ENCODE data around the gene LCP2. TPM values are rescaled to one million over a fixed set of nuclear protein-coding genes. Genes with fewer than 3 reads are reported as not detected.

LCP2 gene
- total RNA-seq, 4 donors from 2014 or later = 1.9 to 3.2 (median 2.3) TPM

- TF ChIP-seq, protein P1, sequence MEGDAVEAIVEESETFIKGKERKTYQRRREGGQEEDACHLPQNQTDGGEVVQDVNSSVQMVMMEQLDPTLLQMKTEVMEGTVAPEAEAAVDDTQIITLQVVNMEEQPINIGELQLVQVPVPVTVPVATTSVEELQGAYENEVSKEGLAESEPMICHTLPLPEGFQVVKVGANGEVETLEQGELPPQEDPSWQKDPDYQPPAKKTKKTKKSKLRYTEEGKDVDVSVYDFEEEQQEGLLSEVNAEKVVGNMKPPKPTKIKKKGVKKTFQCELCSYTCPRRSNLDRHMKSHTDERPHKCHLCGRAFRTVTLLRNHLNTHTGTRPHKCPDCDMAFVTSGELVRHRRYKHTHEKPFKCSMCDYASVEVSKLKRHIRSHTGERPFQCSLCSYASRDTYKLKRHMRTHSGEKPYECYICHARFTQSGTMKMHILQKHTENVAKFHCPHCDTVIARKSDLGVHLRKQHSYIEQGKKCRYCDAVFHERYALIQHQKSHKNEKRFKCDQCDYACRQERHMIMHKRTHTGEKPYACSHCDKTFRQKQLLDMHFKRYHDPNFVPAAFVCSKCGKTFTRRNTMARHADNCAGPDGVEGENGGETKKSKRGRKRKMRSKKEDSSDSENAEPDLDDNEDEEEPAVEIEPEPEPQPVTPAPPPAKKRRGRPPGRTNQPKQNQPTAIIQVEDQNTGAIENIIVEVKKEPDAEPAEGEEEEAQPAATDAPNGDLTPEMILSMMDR (IDR thresholded peaks at IDR 0.05 in 4 of 5, conservative IDR thresholded peaks at IDR 0.05 in 1 of 5) = no peak
- TF ChIP-seq POLR2A (IDR thresholded peaks at IDR 0.05) = no peak
- no peaks in the 10 kb centered on the region for H3K9me3 ChIP-seq
- peaks cover 0 to 3% of the 10 kb centered on the region in 2 donors for H3K4me1 ChIP-seq
- no peak overlapping the region for H3K27ac ChIP-seq
- no peak for ATAC-seq
- intact Hi-C loops (cut with DNase I; ENCODE audit: low total_unique reads) (no loop called here), in situ Hi-C loops (cut with MboI; ENCODE audit: low sequenced_read_pairs in 4 of 4) (no loop called here)
- DNase-seq = no peak
- no peaks in the 10 kb centered on the region for H3K36me3 ChIP-seq
- H3K4me3 ChIP-seq = no peak overlapping the region
- H3K27me3 ChIP-seq = no peaks in the 10 kb centered on the region
Observed at GRCh38 chr5:170327829-170328228, 30.3 kb upstream of the LCP2 start.

DNA sequence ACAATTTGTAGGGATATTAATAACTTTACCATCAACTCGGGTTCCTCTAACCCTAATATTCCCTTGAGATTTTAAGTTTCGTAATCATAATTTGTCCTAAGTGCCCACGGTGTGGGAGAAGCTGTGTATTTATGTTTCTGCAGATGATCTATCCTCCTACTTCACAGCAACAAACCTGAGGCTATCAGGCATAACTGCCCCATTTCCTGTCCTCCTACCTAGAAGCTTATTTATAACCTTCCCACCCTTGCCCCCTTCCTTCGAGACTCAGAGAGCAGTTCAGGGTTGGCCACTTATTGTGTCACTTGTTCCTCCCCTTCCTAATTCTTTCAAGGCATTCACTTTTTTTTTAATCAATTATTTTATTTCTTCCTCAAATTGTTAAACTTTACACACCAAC is 29.6 kb upstream of the LCP2 start:
- ATAC-seq = no peak
- DNase-seq = no peak
- intact Hi-C loops (cut with DNase I; ENCODE audit: low total_unique reads) (no loop called here), in situ Hi-C loops (cut with MboI; ENCODE audit: low sequenced_read_pairs in 4 of 4) (no loop called here)
- Histone ChIP-seq H3K36me3 (no peaks in the 10 kb centered on the region), H3K4me3 (no peak overlapping the region), H3K27me3 (no peaks in the 10 kb centered on the region), H3K27ac (no peak overlapping the region), H3K9me3 (no peaks in the 10 kb centered on the region), H3K4me1 (peaks cover 0 to 3% of the 10 kb centered on the region in 2 donors)
- TF ChIP-seq POLR2A (IDR thresholded peaks at IDR 0.05) = no peak
- TF ChIP-seq, protein P1 (IDR thresholded peaks at IDR 0.05 in 4 of 5, conservative IDR thresholded peaks at IDR 0.05 in 1 of 5) = no peak

GRCh38 chr5:170319301-170319700 is 21.7 kb upstream of the LCP2 start:
- Histone ChIP-seq H3K27me3 (no peaks in the 10 kb centered on the region), H3K27ac (no peak overlapping the region), H3K4me3 (no peak overlapping the region), H3K36me3 (no peaks in the 10 kb centered on the region), H3K9me3 (no peaks in the 10 kb centered on the region), H3K4me1 (peaks cover 0 to 4% of the 10 kb centered on the region in 2 donors)
- intact Hi-C loops (cut with DNase I; ENCODE audit: low total_unique reads) = no loop called here
- ATAC-seq (no peak), DNase-seq (no peak)
- no peak for TF ChIP-seq POLR2A (IDR thresholded peaks at IDR 0.05)
- TF ChIP-seq, protein P1 (IDR thresholded peaks at IDR 0.05 in 4 of 5, conservative IDR thresholded peaks at IDR 0.05 in 1 of 5) = no peak
- in situ Hi-C loops (cut with MboI; ENCODE audit: low sequenced_read_pairs in 4 of 4) = no loop called here

- Histone ChIP-seq H3K4me3 (no peak overlapping the region), H3K4me1 (peaks cover 0 to 4% of the 10 kb centered on the region in 2 donors), H3K27me3 (no peaks in the 10 kb centered on the region), H3K36me3 (no peaks in the 10 kb centered on the region), H3K9me3 (no peaks in the 10 kb centered on the region), H3K27ac (no peak overlapping the region)
- TF ChIP-seq POLR2A (IDR thresholded peaks at IDR 0.05) = no peak
- TF ChIP-seq, protein P1 (IDR thresholded peaks at IDR 0.05 in 4 of 5, conservative IDR thresholded peaks at IDR 0.05 in 1 of 5) = no peak
- in situ Hi-C loops (cut with MboI; ENCODE audit: low sequenced_read_pairs in 4 of 4) = no loop called here
- ATAC-seq (no peak), DNase-seq (no peak)
- intact Hi-C loops (cut with DNase I; ENCODE audit: low total_unique reads) = no loop called here
Observed at GRCh38 chr5:170317499-170317898, 19.9 kb upstream of the LCP2 start.

GRCh38 chr5:170316937-170317336 is 19.4 kb upstream of the LCP2 start:
- no peak for TF ChIP-seq POLR2A (IDR thresholded peaks at IDR 0.05)
- TF ChIP-seq, protein P1 (IDR thresholded peaks at IDR 0.05 in 4 of 5, conservative IDR thresholded peaks at IDR 0.05 in 1 of 5) = no peak
- no peaks in the 10 kb centered on the region for H3K36me3 ChIP-seq
- H3K4me3 ChIP-seq = no peak overlapping the region
- intact Hi-C loops (cut with DNase I; ENCODE audit: low total_unique reads) (no loop called here), in situ Hi-C loops (cut with MboI; ENCODE audit: low sequenced_read_pairs in 4 of 4) (no loop called here)
- no peaks in the 10 kb centered on the region for H3K9me3 ChIP-seq
- ATAC-seq (no peak), DNase-seq (no peak)
- H3K27me3 ChIP-seq = no peaks in the 10 kb centered on the region
- H3K27ac ChIP-seq = no peak overlapping the region
- peaks cover 0 to 4% of the 10 kb centered on the region in 2 donors for H3K4me1 ChIP-seq

Data from gastrocnemius medialis (tissue), 4 donors.